ENCODE measurements around the gene CPOX. TPM values are rescaled to one million over a fixed set of nuclear protein-coding genes. Genes with fewer than 3 reads are reported as not detected.

The CPOX gene
- total RNA-seq, 1 donor from 2014 or later = 22.1 TPM

- DNase-seq (ENCODE audit: low read depth) = no peak
Observed at GRCh38 chr3:98596087-98596486, 2.7 kb upstream of the CPOX start.

GRCh38 chr3:98594628-98595324 lies 1.4 kb upstream of the CPOX start:
- no peak for DNase-seq (ENCODE audit: low read depth)

GRCh38 chr3:98592345-98592935 lies 971 bp downstream of the CPOX start:
- no peak for DNase-seq (ENCODE audit: low read depth)

- DNase-seq (ENCODE audit: low read depth) = no peak
Observed at GRCh38 chr3:98589331-98590036, 3.9 kb downstream of the CPOX start.

GRCh38 chr3:98588065-98588464 lies 5.3 kb downstream of the CPOX start:
- DNase-seq (ENCODE audit: low read depth) = no peak

GRCh38 chr3:98587654-98588053 lies 5.8 kb downstream of the CPOX start:
- DNase-seq (ENCODE audit: low read depth) = no peak

GRCh38 chr3:98584547-98584946 lies 8.9 kb downstream of the CPOX start:
- no peak for DNase-seq (ENCODE audit: low read depth)

GRCh38 chr3:98583766-98584165 lies 9.6 kb downstream of the CPOX start:
- no peak for DNase-seq (ENCODE audit: low read depth)

- no peak for DNase-seq (ENCODE audit: low read depth)
Observed at GRCh38 chr3:98582042-98582441, 11.4 kb downstream of the CPOX start.

GRCh38 chr3:98581474-98581873 lies 11.9 kb downstream of the CPOX start:
- no peak for DNase-seq (ENCODE audit: low read depth)

GRCh38 chr3:98580401-98581386 lies 12.7 kb downstream of the CPOX start:
- no peak for DNase-seq (ENCODE audit: low read depth)

- peak; percentile 84 for DNase-seq (ENCODE audit: low read depth)
Observed at GRCh38 chr3:98577178-98577895, 16.1 kb downstream of the CPOX start.

GRCh38 chr3:98574132-98574531 lies 19.3 kb downstream of the CPOX start:
- no peak for DNase-seq (ENCODE audit: low read depth)

- DNase-seq (ENCODE audit: low read depth) = peak; percentile 47
Observed at GRCh38 chr3:98573181-98573728, 20.2 kb downstream of the CPOX start.

GRCh38 chr3:98568402-98568801 lies 25.0 kb downstream of the CPOX start:
- DNase-seq (ENCODE audit: low read depth) = no peak

- DNase-seq (ENCODE audit: low read depth) = no peak
Observed at GRCh38 chr3:98567666-98568270, 25.6 kb downstream of the CPOX start.

- DNase-seq (ENCODE audit: low read depth) = no peak
Observed at GRCh38 chr3:98565843-98566242, 27.6 kb downstream of the CPOX start.

- DNase-seq (ENCODE audit: low read depth) = no peak
Observed at GRCh38 chr3:98565237-98565643, 28.2 kb downstream of the CPOX start.

GRCh38 chr3:98564282-98565005 lies 29.0 kb downstream of the CPOX start:
- no peak for DNase-seq (ENCODE audit: low read depth)

Measured in renal cortical epithelial cell (primary cell).